Amygdala (tissue), 56 donors: ENCODE measurements around the gene PSD2.

Source experiments
- DNase-seq, 56 donors: peaks; one replicate each; lab custom pipeline; 2025; lab: John Stamatoyannopoulos, UW

Gene PSD2

GRCh38 chr5:139808481-139809330 lies 13.1 kb downstream of the PSD2 start:
- DNase-seq, result peak in 1 of 56 donors; percentile 22

- no peak for DNase-seq
Measured at GRCh38 chr5:139809331-139809810, 13.8 kb downstream of the PSD2 start.

DNA sequence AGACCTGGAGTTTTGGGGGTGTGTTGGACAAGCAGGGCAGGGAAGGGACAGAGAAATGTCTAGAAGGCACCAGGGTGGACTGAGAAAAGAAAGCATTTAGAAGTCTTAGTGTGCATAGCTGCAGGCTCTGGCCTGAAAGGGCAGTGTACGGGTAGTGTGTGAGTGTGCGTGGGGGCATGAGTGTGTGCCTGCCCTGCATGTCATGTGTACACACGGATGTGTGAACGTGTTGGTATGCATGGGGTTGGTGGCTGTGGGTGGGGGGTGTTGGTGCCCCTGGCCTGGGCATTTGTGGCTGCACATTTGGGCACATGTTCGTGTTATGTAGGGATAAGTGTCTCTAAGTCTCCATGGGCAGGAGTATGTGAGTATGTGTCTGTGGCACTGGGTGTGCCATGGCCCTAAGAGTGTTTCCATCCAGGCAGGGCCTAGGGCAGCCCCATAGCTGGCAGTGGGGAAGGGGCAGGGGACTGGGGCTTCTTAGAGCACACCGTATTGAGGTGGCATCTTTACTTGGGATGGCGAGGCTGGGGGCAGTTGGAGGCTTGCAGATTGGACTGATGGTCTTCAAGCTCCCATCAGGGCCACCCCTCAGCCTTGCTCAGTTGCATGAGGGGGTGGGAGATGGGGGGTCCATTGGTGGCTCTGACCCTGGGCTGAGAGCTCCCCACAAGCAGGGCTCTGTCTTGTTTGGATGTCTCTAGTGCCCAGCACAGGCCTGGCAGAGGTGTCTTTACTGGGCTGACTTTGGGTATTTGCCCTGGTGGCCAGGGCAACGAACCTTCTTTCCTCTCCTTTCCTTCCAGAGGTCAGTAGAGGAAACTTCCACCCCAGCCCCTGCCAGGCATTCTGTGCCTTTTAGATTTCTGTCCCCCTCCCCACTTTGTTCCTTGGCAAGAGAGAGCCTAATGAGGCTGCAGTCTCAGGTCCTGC lies 15.0 kb downstream of the PSD2 start:
- DNase-seq, result peak in 14 of 56 donors; percentile 10 to 56 (median 34)

DNA sequence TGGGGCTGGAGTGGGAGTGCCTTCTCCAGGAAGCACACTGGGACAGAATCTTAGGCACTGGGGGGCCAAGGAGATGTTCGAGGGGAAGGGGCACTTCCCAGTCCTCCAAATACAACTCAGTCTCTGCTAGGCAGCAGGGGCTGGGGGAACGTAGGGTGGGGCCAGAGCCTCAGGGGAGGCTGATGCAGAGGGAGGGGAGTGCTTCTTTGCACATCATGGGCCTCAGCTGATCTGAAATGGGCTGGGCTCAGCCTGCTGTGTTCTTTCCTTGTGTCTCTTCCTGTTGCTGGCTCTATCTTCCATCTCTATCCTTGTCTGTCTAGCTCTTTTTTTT lies 15.6 kb downstream of the PSD2 start:
- no peak for DNase-seq

- DNase-seq, result no peak
Measured at GRCh38 chr5:139812323-139812722, 16.7 kb downstream of the PSD2 start.

- DNase-seq, result no peak
Measured at GRCh38 chr5:139812836-139813805, 17.5 kb downstream of the PSD2 start.

GRCh38 chr5:139814191-139814601 lies 18.6 kb downstream of the PSD2 start:
- no peak for DNase-seq

- no peak for DNase-seq
Measured at GRCh38 chr5:139814704-139815280, 19.2 kb downstream of the PSD2 start.

DNA sequence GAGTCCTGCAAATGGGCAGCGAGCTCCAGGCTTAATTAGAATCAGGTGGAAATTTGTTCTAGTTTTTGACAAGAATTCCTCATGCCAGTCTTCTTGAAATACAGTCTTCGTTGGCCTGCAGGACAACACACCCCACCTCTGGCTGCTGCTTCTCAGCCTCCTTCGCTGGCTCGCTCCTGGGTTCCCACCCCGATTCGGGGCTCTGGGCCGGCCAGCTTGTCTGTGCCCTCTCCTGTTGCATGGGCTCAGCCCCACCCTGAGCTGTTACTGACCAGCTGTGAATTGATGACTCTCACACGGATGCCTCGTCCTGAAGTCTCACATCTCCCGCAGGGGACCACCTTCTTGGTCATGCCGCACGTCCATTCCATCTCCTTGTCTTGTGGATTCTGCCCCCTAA lies 21.0 kb downstream of the PSD2 start:
- DNase-seq, result no peak

DNA sequence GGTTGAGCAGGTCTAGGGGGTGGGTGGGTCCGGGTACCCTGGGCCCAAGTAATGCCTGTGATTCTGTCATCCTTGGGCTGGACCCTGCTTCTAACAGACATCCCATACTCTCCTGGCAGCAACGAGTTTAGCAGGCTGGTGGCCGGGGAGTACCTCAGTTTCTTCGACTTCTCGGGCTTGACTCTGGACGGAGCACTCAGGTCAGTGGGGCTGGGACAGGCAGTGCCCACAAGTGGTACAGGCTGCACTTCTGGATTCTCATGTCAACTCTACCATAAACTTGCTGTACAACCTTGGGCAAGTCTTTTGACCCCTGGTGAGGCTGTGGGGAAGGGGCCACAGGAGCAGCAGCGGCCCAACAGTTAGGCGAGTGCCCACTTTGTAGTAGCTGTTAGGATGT lies 21.8 kb downstream of the PSD2 start:
- no peak for DNase-seq

DNA sequence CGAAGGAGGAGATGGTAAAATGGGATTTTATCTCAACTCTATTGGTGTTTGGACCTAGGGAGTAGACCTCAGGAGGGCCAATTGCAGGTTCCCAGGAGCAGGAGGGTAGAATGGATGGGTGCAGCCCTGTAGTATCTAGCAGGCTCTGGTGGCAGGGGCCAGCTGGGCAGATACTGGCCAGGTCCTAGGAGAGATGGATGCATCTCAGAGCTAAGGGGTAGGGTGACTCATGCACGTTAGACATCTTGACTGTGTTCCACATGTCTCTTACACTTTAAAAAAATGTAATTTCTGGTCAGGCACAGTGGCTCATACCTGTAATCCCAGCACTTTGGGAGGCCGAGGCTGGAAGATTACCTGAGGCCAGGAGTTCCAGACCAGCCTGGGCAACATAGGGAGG lies 22.4 kb downstream of the PSD2 start:
- no peak for DNase-seq

DNA sequence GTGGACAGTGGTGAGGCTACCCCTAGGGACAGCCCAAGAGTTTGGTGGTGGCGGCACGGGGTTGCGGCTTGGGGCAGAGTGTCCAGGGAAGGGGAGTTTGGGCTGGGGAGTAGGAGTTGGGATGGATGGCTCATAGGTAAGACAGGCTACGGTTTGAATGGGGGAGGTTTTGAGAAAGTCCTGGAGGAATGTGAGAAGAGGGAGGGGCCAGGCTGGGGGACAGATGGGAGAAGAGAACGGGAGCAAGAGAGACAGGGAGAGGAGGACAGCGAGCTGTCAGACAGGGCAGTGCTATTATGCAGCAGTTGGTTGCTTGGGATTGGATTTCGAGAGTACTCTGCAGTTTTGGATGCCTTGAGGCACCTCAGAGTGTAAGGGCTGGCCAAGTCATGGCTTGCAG lies 24.5 kb downstream of the PSD2 start:
- no peak for DNase-seq

DNA sequence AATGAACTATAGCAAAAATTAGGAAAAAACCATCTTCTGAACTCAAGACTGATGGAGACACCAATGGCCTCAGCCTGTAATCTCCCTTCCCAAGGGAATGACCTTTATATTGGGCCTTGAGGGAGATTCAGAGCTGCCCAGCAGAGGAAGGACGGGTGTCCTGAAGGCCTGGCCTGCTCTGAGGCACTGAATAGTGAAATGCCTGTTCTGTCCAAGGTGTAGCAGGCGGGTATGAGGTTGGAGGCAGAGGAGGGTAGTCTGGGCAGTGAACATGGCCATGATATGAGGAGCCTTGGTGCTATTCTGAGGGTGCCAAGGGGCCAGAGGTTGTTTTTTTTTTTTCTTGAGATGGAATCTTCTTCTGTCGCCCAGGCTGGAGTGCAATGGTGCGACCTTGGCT lies 25.0 kb downstream of the PSD2 start:
- no peak for DNase-seq

- no peak for DNase-seq
Measured at GRCh38 chr5:139821806-139822552, 26.4 kb downstream of the PSD2 start.

DNA sequence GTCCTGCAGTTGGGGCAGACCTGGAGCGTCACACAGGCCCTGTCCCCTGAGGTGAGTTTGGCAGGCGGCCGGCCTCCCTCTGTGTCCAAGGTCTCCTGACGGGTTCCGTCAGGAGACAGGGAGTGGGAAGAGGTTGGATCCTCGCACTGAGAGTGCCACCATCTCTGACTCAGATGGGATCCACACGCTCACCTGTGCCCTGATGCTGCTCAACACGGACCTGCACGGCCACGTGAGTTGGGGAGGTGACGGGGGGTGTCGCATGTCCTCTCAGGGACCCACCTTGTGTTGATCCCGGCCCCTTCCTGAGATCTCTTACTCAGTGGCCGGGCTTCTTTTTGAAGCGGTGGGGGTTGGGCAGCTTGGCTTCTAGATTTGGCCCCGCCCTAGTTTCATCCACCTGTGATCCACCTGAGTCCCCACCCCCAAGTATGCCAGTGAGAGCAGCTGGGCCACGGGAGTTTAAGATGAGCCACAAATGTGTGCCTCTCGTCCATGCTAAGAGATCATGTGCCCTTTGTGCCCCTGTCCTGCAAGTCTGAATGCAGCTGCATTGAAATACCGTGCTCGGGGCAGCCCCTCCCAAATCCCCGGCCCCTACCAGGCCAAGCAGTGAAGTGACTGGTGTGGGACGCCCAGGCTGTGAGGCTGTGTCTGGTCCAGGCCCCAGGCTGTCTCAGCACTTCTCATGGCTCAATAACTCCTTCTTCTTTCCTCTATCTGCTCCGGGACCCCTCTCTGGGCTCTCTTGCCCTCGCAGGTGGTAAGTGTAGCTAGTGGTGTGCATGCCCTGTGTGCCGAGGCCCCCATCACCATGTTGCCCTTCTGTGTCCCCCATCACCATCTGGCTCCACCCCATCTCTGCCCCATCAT lies 27.2 kb downstream of the PSD2 start:
- no peak for DNase-seq

DNA sequence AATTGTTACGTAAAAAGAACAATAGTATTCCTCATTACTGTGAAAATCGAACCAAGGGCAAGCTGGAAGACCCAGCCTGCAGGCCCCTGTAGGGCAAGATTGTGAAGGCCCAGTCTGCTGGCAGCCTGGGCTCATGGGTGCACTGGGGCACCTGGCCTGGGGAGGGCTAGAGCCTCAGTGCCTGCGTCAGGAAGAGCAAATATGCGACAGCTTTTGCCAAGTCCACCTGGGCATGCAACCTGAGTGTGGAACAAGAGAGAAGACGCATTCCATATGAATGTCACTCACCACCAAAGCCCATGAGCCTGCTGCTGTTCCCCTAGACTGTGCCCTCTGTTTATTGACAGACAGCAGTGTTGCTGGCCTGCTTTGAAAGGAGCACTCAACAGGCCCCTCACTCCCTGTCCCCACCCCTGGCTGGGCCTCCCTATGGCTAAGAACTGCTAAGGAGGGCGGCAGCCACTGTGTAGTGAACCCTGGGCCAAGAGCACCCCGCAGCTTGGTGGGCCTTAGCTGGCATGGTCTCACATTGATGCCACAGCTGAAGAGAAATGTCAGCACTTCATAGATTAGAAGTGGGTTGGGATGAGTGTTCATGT lies 28.2 kb downstream of the PSD2 start:
- DNase-seq, result no peak

GRCh38 chr5:139825690-139826089 lies 30.1 kb downstream of the PSD2 start:
- DNase-seq, result no peak
